HG03457 (cell line): ENCODE results near the gene SMC5.
"Not testable (repeated sequence)": the region's sequence is repeated elsewhere in the genome, so short reads cannot be mapped to it uniquely, and the experiment has no call there.

Experiments used
- ATAC-seq: cut with Tn5 transposase; IDR thresholded peaks from one replicate; pipeline ENCODE4 v1.9.1; 2021; ENCODE audit warnings: moderate number of reproducible peaks; ENCODE audit not compliant: unreplicated experiment

SMC5 gene

DNA sequence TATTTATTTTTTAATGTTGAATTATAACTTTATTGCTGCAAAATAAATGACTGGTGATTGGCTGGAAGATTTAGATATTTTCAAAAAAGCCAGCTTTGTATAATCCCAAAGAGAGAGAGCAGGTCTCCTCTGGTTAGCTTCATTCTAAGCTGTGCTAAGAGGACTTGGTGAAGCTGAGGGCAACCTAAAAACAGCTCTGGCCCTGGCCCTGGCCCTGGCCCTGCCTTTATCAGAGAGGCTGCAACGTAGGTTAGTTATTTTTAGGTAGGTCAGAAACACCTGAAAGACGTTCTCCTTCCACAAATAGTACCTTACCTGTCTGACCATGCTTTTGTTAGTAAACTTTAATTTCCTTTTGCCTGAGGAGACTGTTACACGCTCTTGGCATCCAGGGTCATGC is 97.0 kb downstream of the SMC5 start:
- no peak for ATAC-seq

DNA sequence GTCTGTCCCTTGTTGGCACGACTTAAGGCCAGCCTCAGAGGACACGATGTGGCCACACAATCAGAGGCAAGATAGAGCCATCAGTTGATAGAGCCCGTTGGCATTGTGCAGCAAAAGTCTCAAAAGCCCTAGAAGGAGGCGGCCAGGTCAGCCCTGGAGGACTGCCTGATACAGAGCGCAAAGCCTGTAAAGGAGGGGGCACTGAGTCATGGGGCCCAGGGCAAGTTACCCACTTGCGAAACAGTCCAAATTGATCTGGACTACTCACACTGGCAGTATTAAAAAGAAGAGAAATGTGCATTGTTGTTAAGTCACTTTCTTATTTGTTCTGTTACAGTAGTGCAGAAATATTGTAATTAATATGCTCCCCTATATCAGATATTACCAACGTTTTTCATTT is 104.2 kb downstream of the SMC5 start:
- no peak for ATAC-seq

GRCh38 chr9:70363760-70364159 is 105.0 kb downstream of the SMC5 start:
- no peak for ATAC-seq

DNA sequence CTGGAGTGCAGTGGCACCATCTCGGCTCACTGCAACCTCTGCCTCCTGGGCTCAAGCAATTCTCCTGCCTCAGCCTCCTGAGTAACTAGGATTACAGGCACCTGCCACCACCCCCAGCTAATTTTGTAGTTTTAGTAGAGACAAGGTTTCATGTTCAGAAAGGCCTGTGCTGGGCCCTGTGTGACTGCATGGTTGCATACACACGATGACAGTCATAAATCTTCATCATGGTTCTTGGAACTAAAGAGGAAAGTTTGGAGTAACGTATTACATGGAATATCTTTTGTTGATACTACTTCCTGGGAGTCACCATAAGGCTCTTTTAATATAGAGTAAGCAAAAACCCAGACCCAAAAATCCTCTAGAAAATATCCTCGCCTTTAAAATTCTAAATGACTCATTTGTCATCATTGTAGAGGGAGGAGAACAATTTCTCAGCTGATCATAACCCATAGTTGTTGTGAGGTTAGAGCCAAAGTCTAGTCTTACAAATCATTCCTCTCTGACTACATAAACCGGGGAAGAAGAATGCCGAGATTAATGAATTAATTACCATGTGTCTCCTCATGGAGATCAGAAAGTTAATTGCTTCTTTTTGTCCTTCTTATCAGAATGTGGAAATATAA is 108.6 kb downstream of the SMC5 start:
- ATAC-seq = no peak

DNA sequence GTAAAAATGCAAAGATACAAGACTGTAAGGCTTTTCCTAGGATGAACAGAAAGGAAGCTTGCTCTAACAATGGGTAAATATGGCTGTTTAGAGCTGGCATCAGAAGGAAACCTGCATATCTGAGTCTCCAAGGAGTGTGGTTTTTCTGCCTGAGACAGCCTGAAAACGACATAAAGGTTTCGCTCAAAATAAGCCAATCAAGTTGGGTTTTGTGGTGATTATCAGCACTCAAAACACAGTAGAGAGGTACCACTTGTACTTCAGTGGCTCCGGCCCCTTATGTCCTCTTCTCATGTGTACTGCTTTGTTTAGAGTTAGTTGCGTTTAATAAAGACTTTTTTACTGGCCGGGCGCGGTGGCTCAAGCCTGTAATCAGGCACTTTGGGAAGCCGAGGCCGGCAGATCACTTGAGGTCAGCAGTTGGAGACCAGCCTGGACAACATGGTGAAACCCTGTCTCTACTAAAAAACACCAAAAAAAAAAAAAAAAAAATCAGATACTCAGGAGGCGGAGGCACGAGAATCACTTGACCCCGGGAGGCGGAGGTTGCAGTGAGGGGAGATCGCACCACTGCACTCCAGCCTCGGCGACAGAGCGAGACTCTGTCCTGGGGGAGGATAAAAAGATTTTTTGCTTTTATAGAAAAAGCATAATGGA is 116.3 kb downstream of the SMC5 start:
- ATAC-seq = no peak

- ATAC-seq = no peak
Observed at GRCh38 chr9:70382046-70382708, 123.4 kb downstream of the SMC5 start.

- no peak for ATAC-seq
Observed at GRCh38 chr9:70382709-70383605, 124.2 kb downstream of the SMC5 start.

- no peak for ATAC-seq
Observed at GRCh38 chr9:70385426-70385825, 126.6 kb downstream of the SMC5 start.

- no peak for ATAC-seq
Observed at GRCh38 chr9:70387663-70388062, 128.9 kb downstream of the SMC5 start.

GRCh38 chr9:70389188-70389587 is 130.4 kb downstream of the SMC5 start:
- no peak for ATAC-seq

DNA sequence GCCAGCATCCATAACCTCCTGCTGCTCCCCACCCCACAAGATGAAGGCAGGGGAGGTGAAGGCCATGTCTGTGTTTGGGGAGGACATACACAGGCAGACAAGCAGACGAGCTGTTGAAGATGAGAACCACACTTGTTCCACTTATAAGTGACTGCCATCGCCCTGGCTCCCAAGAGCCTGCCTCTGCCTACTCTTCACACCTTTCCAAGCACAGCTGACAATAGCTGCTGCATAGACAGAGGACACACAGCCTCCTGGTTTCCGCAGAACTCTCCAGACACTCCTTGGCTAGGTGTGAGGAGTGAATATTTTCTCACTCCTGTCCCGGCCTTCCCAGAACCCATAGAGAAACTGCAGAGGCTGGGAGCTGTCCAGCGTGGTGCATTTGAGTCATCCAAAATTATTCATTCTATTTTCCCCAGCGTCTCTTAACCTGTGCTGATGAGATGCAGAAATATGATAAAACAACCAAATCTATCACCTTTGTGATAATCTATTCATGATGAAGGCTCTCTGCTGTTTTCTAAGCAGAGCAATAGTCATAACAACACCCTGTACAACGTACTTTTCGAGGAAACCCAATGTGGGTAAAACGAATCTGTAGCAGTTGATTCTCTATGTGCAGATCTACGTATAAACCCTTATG is 131.0 kb downstream of the SMC5 start:
- no peak for ATAC-seq

DNA sequence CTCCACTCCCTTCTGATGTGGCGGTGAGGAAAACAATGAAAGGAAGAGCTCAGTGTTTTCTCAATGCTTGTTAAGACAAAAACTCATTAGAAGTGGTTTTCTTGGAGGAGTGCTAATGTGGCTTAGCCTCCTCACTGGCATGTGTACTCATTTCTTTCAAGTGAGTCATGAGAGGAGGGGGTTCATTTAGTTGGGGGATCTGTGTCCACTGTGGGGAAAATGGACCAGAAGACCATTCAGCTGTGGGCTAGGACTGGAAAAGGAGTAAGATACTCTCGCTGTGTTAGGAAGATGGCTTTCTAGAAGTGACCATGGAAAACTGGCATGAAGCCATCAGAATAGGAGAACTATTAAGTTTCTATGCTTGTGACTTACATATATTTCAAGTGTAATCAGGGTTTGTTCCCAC is 132.2 kb downstream of the SMC5 start:
- no peak for ATAC-seq

DNA sequence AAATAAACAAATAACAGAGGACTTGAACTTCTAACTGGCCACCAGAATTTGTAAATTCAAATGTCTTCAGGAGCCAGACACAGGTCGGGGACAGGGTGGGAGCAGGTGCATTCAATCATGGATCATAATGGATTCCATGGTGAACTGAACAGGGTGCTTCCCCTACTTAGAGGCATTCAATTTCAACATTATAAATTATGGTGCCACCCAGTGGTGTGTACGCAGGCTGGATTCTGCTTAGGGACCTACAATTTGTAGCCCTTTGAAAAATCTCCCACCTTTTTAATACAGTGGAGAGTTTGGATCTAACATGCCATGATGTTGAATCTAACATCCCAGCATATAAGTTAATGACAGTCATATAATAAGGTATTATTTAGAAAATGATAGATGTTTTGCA is 133.4 kb downstream of the SMC5 start:
- ATAC-seq = no peak

GRCh38 chr9:70392850-70393249 is 134.1 kb downstream of the SMC5 start:
- ATAC-seq = no peak

DNA sequence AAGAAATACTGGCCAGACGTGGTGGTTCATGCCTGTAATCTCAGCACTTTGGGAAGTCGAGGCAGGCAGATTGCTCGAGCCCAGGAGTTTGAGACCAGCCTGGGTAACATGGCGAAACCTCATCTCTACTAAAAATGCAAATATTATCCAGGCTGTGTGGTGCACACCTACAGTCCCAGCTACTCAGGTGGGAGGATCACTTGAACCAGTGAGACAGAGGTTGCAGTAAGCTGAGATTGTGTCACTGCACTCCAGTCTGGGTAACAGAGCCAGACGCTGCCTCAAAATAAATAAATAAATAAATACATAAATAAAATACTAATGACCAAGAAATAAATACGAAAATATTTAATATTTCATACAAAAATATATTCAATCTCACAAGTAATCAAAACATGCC is 136.9 kb downstream of the SMC5 start:
- ATAC-seq = no peak

DNA sequence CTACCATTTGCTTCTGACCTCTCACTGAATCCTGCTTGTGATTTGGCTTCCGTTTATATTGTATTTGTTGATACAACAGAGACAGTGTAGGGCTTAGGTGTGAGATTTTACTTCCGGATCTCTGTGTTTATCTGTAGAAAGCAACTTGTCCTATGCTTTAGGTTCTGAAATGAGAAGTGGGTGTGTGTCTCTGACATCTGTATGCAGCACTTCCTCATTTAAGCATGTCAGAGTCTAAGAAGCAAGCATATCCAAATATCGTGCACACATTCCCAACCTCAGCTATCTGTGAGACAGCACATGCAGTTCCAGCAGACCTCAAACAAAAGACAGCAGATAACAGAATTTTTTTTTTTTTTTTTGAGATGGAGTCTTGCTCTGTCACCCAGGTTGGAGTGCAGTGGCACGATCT is 139.4 kb downstream of the SMC5 start:
- peak; percentile 96 for ATAC-seq

- ATAC-seq = no peak
Observed at GRCh38 chr9:70399141-70399540, 140.4 kb downstream of the SMC5 start.

- no peak for ATAC-seq
Observed at GRCh38 chr9:70400107-70400892, 141.5 kb downstream of the SMC5 start.

GRCh38 chr9:70401241-70401640 is 142.5 kb downstream of the SMC5 start:
- not testable (repeated sequence) for ATAC-seq

DNA sequence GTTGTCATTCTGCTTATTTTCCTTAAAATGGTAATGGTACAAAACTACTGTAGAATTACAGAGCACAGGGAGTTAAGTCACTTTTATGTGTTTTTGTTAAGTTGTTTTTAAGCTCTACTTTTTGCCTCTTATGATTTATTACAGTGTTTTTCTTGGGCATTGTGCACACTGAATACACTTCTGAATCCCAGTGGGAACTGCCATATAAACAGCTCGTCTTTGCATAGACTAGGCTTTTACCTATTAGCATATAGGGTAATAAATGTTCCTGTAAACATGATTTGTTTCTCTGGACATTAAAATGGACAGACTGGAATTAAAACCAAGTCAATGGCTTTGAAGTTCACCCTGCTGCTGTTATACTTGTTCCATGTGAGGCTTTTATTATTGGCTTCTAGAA is 143.4 kb downstream of the SMC5 start:
- ATAC-seq = no peak
